Type B pancreatic cell (in vitro differentiated cells): ENCODE results near the gene GPR34. TPM values are rescaled to one million over a fixed set of nuclear protein-coding genes. Genes with fewer than 3 reads are reported as not detected.
"Not testable (repeated sequence)": the region's sequence is repeated elsewhere in the genome, so short reads cannot be mapped to it uniquely, and the experiment has no call there.

Experiments
- DNase-seq: peaks from one replicate; pipeline ENCODE4 v3.0.0; 2021; ENCODE audit warnings: mixed read lengths; ENCODE audit not compliant: unreplicated experiment; ENCODE audit errors: extremely low spot score
- H3K27ac Mint-ChIP-seq: 2 replicates; pipeline ENCODE4 v1.8.0; 2021; ENCODE audit warnings: mild to moderate bottlenecking, mixed read lengths
- H3K27me3 Mint-ChIP-seq: 2 replicates; pipeline ENCODE4 v1.8.0; 2021; ENCODE audit warnings: mixed read lengths
- H3K36me3 Mint-ChIP-seq: 2 replicates; pipeline ENCODE4 v1.8.0; 2021; ENCODE audit warnings: mixed read lengths
- H3K4me1 Mint-ChIP-seq: one replicate; pipeline ENCODE4 v1.8.0; 2021; ENCODE audit warnings: mixed read lengths; ENCODE audit not compliant: unreplicated experiment
- H3K4me3 Mint-ChIP-seq: 2 replicates; pipeline ENCODE4 v1.8.0; 2021; ENCODE audit warnings: mild to moderate bottlenecking, mixed read lengths
- H3K9me3 Mint-ChIP-seq: 2 replicates; pipeline ENCODE4 v1.8.0; 2021; ENCODE audit warnings: mixed read lengths
- CTCF ChIP-seq: fragments of 200-600 bp; sonication (generic); conservative IDR thresholded peaks from 2 replicates; pipeline ENCODE4 v1.5.0; 2021; ENCODE audit warnings: antibody characterized with exemption, mild to moderate bottlenecking
- long read RNA-seq: library from polyadenylated mRNA; unstranded; transcript quantifications from one replicate; pipeline ENCODE4 v2.0.0, GENCODE V29; 2020
- total RNA-seq: library from RNA; stranded (reverse); gene quantifications from 2 replicates; pipeline ENCODE4 v1.2.1, GENCODE V29; 2021; ENCODE audit warnings: low replicate concordance

GPR34 gene
- total RNA-seq: not detected in 2 replicates
- long read RNA-seq: 0 reads

GRCh38 chrX:41688835-41689234 lies at the start of gene GPR34:
Gene GPR34 (plus strand): TSS chrX:41688973. CDS start chrX:41695634, 6,661 bp downstream.
- no peaks in the 10 kb centered on the region for H3K36me3 Mint-ChIP-seq
- H3K27me3 Mint-ChIP-seq: no peaks in the 10 kb centered on the region
- DNase-seq: no peak
- H3K4me1 Mint-ChIP-seq: no peaks in the 10 kb centered on the region
- TF ChIP-seq CTCF: no peak
- no peak within 1 kb of the TSS for H3K4me3 Mint-ChIP-seq
- no peak within 1 kb of the TSS for H3K27ac Mint-ChIP-seq
- no peaks in the 10 kb centered on the region for H3K9me3 Mint-ChIP-seq

- DNase-seq, H3K4me1 Mint-ChIP-seq, H3K27me3 Mint-ChIP-seq, H3K4me3 Mint-ChIP-seq, H3K27ac Mint-ChIP-seq: not testable (repeated sequence)
- Mint-ChIP-seq H3K9me3 (peaks cover 18% of the 10 kb centered on the region), H3K36me3 (peaks cover 37% of the 10 kb centered on the region)
These were observed 42.6 kb upstream of the GPR34 start for GRCh38 chrX:41646201-41646600.

GRCh38 chrX:41653125-41653524 lies 35.6 kb upstream of the GPR34 start:
- DNase-seq: no peak
- no peak overlapping the region for H3K27ac Mint-ChIP-seq
- no peaks in the 10 kb centered on the region for H3K4me1 Mint-ChIP-seq
- no peak overlapping the region for H3K4me3 Mint-ChIP-seq
- H3K36me3 Mint-ChIP-seq: peaks cover 45% of the 10 kb centered on the region
- no peaks in the 10 kb centered on the region for H3K27me3 Mint-ChIP-seq
- H3K9me3 Mint-ChIP-seq: peaks cover 7% of the 10 kb centered on the region
- no peak for TF ChIP-seq CTCF

- no peaks in the 10 kb centered on the region for H3K9me3 Mint-ChIP-seq
- TF ChIP-seq CTCF: no peak
- H3K27me3 Mint-ChIP-seq: no peaks in the 10 kb centered on the region
- H3K36me3 Mint-ChIP-seq: peaks cover 42% of the 10 kb centered on the region
- no peak for DNase-seq
- no peak overlapping the region for H3K27ac Mint-ChIP-seq
- H3K4me3 Mint-ChIP-seq: no peak overlapping the region
- H3K4me1 Mint-ChIP-seq: no peaks in the 10 kb centered on the region
These were observed 33.7 kb upstream of the GPR34 start for GRCh38 chrX:41655101-41655500.

GRCh38 chrX:41655631-41656030 lies 33.1 kb upstream of the GPR34 start:
- H3K4me1 Mint-ChIP-seq: no peaks in the 10 kb centered on the region
- no peak for DNase-seq
- peaks cover 42% of the 10 kb centered on the region for H3K36me3 Mint-ChIP-seq
- no peaks in the 10 kb centered on the region for H3K9me3 Mint-ChIP-seq
- no peak for TF ChIP-seq CTCF
- H3K27ac Mint-ChIP-seq: no peak overlapping the region
- H3K4me3 Mint-ChIP-seq: no peak overlapping the region
- no peaks in the 10 kb centered on the region for H3K27me3 Mint-ChIP-seq

- TF ChIP-seq CTCF: no peak
- H3K27me3 Mint-ChIP-seq: no peaks in the 10 kb centered on the region
- no peaks in the 10 kb centered on the region for H3K4me1 Mint-ChIP-seq
- H3K36me3 Mint-ChIP-seq: peaks cover 16% of the 10 kb centered on the region
- DNase-seq: no peak
- no peak overlapping the region for H3K27ac Mint-ChIP-seq
- H3K4me3 Mint-ChIP-seq: no peak overlapping the region
- no peaks in the 10 kb centered on the region for H3K9me3 Mint-ChIP-seq
These were observed 27.2 kb upstream of the GPR34 start for GRCh38 chrX:41661366-41662095.
